ENCODE results near the gene GABBR2.

The GABBR2 gene

GRCh38 chr9:98264516-98264915, 444.2 kb downstream of the GABBR2 start:
- no peak overlapping the region for H3K4me3 ChIP-seq (ENCODE audit: low read depth, low read length)
- TF ChIP-seq, protein P1, sequence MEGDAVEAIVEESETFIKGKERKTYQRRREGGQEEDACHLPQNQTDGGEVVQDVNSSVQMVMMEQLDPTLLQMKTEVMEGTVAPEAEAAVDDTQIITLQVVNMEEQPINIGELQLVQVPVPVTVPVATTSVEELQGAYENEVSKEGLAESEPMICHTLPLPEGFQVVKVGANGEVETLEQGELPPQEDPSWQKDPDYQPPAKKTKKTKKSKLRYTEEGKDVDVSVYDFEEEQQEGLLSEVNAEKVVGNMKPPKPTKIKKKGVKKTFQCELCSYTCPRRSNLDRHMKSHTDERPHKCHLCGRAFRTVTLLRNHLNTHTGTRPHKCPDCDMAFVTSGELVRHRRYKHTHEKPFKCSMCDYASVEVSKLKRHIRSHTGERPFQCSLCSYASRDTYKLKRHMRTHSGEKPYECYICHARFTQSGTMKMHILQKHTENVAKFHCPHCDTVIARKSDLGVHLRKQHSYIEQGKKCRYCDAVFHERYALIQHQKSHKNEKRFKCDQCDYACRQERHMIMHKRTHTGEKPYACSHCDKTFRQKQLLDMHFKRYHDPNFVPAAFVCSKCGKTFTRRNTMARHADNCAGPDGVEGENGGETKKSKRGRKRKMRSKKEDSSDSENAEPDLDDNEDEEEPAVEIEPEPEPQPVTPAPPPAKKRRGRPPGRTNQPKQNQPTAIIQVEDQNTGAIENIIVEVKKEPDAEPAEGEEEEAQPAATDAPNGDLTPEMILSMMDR (IDR thresholded peaks at IDR 0.05; ENCODE audit: low read depth, low read length): no peak

- TF ChIP-seq, protein P1 (IDR thresholded peaks at IDR 0.05; ENCODE audit: low read depth, low read length): peak; percentile 93
- no peak overlapping the region for H3K4me3 ChIP-seq (ENCODE audit: low read depth, low read length)
Observed at GRCh38 chr9:98263482-98264357, 445.0 kb downstream of the GABBR2 start.

DNA sequence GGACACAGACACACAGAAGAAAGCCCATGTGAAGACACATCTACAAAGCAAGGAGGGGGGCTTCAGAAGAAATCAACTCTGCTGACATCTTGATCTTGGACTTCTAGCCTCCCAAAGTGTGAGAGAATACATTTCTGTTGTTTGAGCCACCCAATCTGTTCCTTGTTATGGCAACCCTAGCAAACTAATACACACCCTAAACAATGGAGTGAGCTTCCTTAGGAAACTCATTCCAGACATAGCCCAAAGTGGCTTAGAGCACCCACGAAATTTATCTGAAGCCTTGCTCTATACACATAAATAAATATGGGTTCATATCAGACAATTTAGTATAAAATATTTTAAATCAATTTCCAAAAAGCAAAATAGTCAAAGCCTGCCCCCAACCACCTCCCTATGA, 445.7 kb downstream of the GABBR2 start:
- H3K4me3 ChIP-seq (ENCODE audit: low read depth, low read length): no peak overlapping the region
- TF ChIP-seq, protein P1 (IDR thresholded peaks at IDR 0.05; ENCODE audit: low read depth, low read length): no peak

- TF ChIP-seq, protein P1 (IDR thresholded peaks at IDR 0.05; ENCODE audit: low read depth, low read length): no peak
- H3K4me3 ChIP-seq (ENCODE audit: low read depth, low read length): no peak overlapping the region
Observed at GRCh38 chr9:98262056-98262455, 446.7 kb downstream of the GABBR2 start.

- TF ChIP-seq, protein P1 (IDR thresholded peaks at IDR 0.05; ENCODE audit: low read depth, low read length): no peak
- H3K4me3 ChIP-seq (ENCODE audit: low read depth, low read length): no peak overlapping the region
Observed at GRCh38 chr9:98260635-98261034, 448.1 kb downstream of the GABBR2 start.

DNA sequence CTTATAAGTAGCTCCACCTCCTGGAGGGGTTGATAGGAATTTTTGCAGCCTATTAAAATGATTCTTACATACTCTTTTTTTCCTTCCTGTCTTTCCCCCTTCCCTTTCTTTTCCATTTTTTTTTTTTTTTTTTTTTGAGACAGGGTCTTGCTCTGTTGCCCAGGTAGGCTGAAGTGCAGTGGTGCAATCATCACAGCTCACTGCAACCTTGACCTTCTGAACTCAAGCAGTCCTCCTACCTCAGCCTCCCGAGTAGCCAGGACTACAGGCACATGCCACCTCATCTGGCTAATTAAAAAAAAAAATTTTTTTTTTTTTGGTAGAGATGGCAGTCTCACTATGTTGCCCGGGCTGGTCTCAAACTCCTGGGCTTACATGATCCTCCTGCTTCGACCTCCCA, 448.9 kb downstream of the GABBR2 start:
- H3K4me3 ChIP-seq (ENCODE audit: low read depth, low read length): no peak overlapping the region
- TF ChIP-seq, protein P1 (IDR thresholded peaks at IDR 0.05; ENCODE audit: low read depth, low read length): no peak

GRCh38 chr9:98256756-98257155, 452.0 kb downstream of the GABBR2 start:
- TF ChIP-seq, protein P1 (IDR thresholded peaks at IDR 0.05; ENCODE audit: low read depth, low read length): no peak
- peak overlapping the region; percentile 98 for H3K4me3 ChIP-seq (ENCODE audit: low read depth, low read length)
